ENCODE data around the gene CDH22.

The CDH22 gene

DNA sequence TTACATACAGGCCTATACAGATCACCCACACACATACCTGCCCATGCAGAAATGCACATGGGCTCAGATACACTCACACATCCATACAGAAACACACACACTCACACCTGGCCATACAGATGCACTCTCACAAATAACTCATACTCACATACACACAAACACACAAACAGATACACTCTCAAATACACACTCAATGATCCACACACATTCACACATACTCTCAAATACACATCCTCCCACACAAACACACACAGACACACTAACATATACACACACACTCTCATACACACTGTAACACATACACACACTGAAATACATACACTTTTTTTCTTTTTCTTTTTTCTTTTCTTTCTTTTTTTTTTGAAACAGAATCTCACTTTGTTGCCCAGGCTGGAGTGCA lies 90.7 kb downstream of the CDH22 start:
- CTCF ChIA-PET = no interaction called here
- H3K27ac ChIP-seq = no peak overlapping the region
- POLR2A ChIA-PET (ENCODE audit: low non-redundant PET) = no interaction called here
- no peak for TF ChIP-seq CTCF (conservative IDR thresholded peaks at IDR 0.05; ENCODE audit: low read depth)
- DNase-seq (ENCODE audit: low spot score) = no peak

DNA sequence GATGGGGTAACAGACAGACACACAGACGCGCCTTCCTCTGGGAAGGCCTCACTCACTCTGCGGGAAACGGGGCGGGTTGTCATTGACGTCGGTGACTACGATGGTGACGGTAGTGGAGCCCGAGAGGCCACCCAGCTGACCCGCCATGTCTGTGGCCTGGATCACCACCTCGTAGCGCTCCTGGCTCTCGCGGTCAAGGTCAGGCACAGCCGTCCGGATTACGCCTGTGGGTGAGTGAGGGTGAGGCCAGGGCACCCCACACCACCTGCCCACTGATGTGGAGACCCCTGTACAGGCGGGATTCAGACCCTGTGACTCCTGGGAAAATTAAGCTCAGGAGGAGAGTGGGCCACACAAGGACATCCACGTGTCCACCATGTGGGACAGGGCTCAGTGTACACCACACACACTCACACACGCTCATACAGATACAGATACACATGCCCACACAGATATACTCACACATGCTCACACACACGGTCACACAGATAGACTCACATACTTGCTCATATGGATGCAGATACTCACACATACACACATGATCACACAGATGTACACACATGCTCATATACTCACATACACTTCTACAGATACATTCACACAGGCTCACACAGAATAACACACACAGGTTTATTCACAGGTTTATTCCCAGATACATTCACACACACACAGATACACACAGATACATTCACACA lies 91.4 kb downstream of the CDH22 start:
- no peak for DNase-seq (ENCODE audit: low spot score)
- H3K27ac ChIP-seq = no peak overlapping the region
- ChIA-PET POLR2A (ENCODE audit: low non-redundant PET) (no interaction called here), CTCF (no interaction called here)
- no peak for TF ChIP-seq CTCF (conservative IDR thresholded peaks at IDR 0.05; ENCODE audit: low read depth)

DNA sequence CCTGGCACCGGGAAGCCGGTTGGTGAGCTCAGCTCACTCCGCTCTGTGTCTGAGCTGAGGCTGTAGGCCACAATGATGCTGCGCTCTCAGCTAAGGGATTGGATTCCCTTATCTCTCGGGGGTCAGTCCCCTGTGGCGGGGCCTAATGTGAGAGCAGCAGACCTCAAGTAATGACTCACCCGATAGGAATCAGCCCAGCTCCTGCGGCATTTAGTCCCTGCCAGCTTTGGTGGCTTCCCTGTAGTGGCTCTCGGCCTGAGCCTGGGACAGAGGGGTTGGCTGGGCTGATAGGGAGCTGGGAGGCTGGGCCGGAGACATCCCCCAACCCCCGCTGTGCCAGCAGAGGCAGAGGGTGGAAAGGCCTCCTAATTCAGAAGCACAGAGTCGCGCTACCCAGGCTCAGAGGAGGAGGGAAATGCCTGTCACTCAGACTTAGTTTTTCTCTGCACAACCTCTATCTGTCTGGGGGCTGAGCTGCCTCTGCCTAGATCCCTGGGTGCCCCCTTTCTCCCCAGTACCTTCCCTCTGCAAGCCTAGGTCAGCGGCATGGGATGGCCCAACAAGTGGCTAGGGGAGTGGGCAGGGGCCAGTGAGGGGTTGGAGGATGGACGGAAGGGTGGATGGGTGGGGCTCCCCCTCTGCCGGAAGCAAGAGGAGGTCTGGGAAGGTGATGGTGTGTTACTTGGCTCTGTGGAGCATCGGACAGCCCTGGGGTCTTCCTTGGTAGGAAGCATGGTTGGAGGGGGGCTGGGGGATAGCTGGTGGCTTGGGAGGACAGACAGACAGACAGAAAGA lies 92.2 kb downstream of the CDH22 start:
- POLR2A ChIA-PET (ENCODE audit: low non-redundant PET) = no interaction called here
- CTCF ChIA-PET = interaction anchor here (0.6 to 0.7 kb wide), 3 partner anchors 11 to 1905 kb away, joined by 3 to 4 read pairs (median 3); partner anchors contain the start of gene FITM2
- no peak for TF ChIP-seq CTCF (conservative IDR thresholded peaks at IDR 0.05; ENCODE audit: low read depth)
- peak; percentile 51 for DNase-seq (ENCODE audit: low spot score)
- no peak overlapping the region for H3K27ac ChIP-seq

- ChIA-PET POLR2A (ENCODE audit: low non-redundant PET) (no interaction called here), CTCF (interaction anchor here (0.6 to 1.6 kb wide), 4 partner anchors 16 to 82 kb away, joined by 3 to 4 read pairs (median 4); no protein-coding TSS in a partner anchor)
- H3K27ac ChIP-seq = peak overlapping the region; percentile 50
- no peak for TF ChIP-seq CTCF (conservative IDR thresholded peaks at IDR 0.05; ENCODE audit: low read depth)
- DNase-seq (ENCODE audit: low spot score) = no peak
Measured at GRCh38 chr20:46214824-46215488, 93.3 kb downstream of the CDH22 start.

- H3K27ac ChIP-seq = peak overlapping the region; percentile 50
- POLR2A ChIA-PET (ENCODE audit: low non-redundant PET) = no interaction called here
- CTCF ChIA-PET = interaction anchor here (0.6 to 1.6 kb wide), 4 partner anchors 17 to 81 kb away, joined by 3 to 4 read pairs (median 4); no protein-coding TSS in a partner anchor
- no peak for TF ChIP-seq CTCF (conservative IDR thresholded peaks at IDR 0.05; ENCODE audit: low read depth)
- DNase-seq (ENCODE audit: low spot score) = peak; percentile 52
Measured at GRCh38 chr20:46213946-46214823, 94.1 kb downstream of the CDH22 start.
